HCT116 (cell line): ENCODE results near the gene TBK1.

Source experiments
- ATF3 ChIP-seq: IDR thresholded peaks from 2 replicates; pipeline ENCODE4 v1.6.1; 2012
- CTCF ChIP-seq, 3 experiments: fragments of 200-600 bp in 1 of 3; sonication (generic) in 1 of 3; IDR thresholded peaks in 2 of 3; conservative IDR thresholded peaks in 1 of 3; 2 replicates each; pipeline ENCODE4 v1.5.1; 2012 to 2017; ENCODE audit warnings: low read depth in 2 of 3, low read length in 2 of 3, antibody characterized with exemption in 1 of 3, borderline replicate concordance in 1 of 3, control low read depth in 1 of 3, mild to moderate bottlenecking in 1 of 3, mixed read lengths in 1 of 3, mixed run types in 1 of 3, moderate library complexity in 1 of 3; ENCODE audit not compliant: insufficient read depth in 1 of 3
- EZH2 ChIP-seq: fragments of 200-600 bp; sonication (generic); IDR thresholded peaks from 2 replicates; pipeline ENCODE4 v1.6.1; 2017; ENCODE audit warnings: antibody characterized with exemption, mixed run types
- MAX ChIP-seq: IDR thresholded peaks from 2 replicates; pipeline ENCODE4 v1.6.1; 2012
- POLR2A ChIP-seq: IDR thresholded peaks from 2 replicates; pipeline ENCODE4 v1.7.0; 2011; ENCODE audit warnings: borderline replicate concordance; ENCODE audit not compliant: insufficient read depth, insufficient read length; ENCODE audit errors: extremely low read depth
- POLR2AphosphoS5 ChIP-seq: IDR thresholded peaks from 2 replicates; pipeline ENCODE4 v1.6.1; 2011; ENCODE audit warnings: mild to moderate bottlenecking, low read depth, low read length, moderate library complexity
- REST ChIP-seq: IDR thresholded peaks from 2 replicates; pipeline ENCODE4 v1.6.1; 2012; ENCODE audit warnings: low read depth
- SIN3A ChIP-seq: IDR thresholded peaks from 2 replicates; pipeline ENCODE4 v1.6.1; 2012; ENCODE audit warnings: low read depth
- SRF ChIP-seq: IDR thresholded peaks from 2 replicates; pipeline ENCODE4 v1.6.1; 2012; ENCODE audit warnings: low read depth
- TCF7L2 ChIP-seq: IDR thresholded peaks from 2 replicates; pipeline ENCODE4 v1.7.0; 2011; ENCODE audit warnings: borderline replicate concordance, inconsistent platforms; ENCODE audit not compliant: insufficient read depth, insufficient read length; ENCODE audit errors: extremely low read depth
- YY1 ChIP-seq: IDR thresholded peaks from 2 replicates; pipeline ENCODE4 v1.6.1; 2011; ENCODE audit warnings: low read length, low read depth, moderate library complexity, mild to moderate bottlenecking; ENCODE audit not compliant: insufficient replicate concordance; ENCODE audit errors: extremely low read depth

- TF ChIP-seq CTCF (IDR thresholded peaks at IDR 0.05 in 2 of 3, conservative IDR thresholded peaks at IDR 0.05 in 1 of 3; ENCODE audit: borderline replicate concordance in 1 of 3, insufficient read depth in 1 of 3, low read depth in 2 of 3, low read length in 2 of 3) (no peak), ATF3 (no peak), SIN3A (no peak), POLR2A (no peak), YY1 (no peak), EZH2 (no peak), TCF7L2 (no peak), SRF (no peak), POLR2AphosphoS5 (no peak), REST (no peak), MAX (no peak)
These were observed 23.0 kb upstream of the TBK1 start for GRCh38 chr12:64428956-64429355.
